COLO668 (cell line): Measurements from ENCODE around the gene GRAMD1A.
"Not testable (repeated sequence)": the region's sequence is repeated elsewhere in the genome, so short reads cannot be mapped to it uniquely, and the experiment has no call there.

Experiments used
- DNase-seq: peaks from one replicate; lab custom pipeline; 2025; ENCODE audit not compliant: unreplicated experiment; lab: John Stamatoyannopoulos, UW

Gene GRAMD1A

DNA sequence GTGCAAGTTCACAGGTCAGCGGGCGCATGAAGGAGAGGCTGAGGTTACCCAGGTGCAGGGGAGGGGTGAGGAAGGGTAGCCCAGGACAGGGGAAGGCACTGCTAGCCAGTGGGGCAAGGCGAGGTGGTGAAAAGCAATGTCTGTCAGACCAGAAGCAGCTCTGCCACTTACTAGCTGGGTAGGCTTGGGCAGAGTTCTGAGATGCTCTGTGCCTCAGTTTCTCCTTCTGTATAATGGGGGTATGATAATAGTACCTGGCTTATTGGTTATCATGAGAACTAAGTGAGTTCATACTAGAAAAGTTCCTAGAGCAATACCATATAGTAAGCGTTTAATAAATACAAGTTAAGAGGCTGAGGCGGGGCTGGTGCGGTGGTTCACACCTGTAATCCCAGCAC lies 15.8 kb downstream of the GRAMD1A start:
- no peak for DNase-seq

DNA sequence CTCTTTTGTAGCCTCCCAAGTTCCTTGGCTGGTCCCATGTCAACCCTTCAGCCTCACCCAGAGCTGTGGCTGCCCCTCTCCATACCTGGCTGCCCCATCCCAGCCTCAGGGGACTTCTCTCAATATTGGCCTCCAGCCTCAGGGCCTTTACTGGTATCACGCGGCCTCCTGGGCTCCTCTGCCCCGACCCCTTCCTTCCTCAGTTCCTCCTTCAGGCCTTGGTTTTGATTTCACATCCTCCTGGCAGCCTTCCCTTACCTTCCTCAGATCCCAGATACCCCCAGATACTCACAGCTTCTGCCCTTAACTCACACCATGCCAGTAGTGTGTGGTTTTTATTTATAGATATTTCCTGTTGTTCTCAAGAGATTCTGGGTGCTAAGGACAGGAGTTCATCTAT lies 17.4 kb downstream of the GRAMD1A start:
- no peak for DNase-seq

DNA sequence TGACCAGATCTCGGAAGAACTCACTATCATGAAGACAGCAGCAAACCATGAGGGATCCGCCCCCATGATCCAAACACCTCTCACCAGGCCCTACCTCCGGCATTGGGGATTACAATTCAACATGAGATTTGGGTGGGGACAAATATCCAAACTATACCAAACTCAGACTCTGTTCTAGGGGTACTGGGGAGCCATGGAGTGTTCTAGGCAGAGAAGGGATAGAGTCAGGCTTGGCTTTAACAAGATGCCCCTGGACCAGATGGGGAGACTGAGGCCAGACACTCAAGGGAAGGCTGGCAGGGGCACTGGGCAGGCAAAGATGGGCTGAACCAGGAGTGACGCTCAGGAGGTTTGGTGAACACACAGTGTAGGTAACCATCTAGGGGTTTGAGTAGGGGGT lies 18.3 kb downstream of the GRAMD1A start:
- DNase-seq: no peak

DNA sequence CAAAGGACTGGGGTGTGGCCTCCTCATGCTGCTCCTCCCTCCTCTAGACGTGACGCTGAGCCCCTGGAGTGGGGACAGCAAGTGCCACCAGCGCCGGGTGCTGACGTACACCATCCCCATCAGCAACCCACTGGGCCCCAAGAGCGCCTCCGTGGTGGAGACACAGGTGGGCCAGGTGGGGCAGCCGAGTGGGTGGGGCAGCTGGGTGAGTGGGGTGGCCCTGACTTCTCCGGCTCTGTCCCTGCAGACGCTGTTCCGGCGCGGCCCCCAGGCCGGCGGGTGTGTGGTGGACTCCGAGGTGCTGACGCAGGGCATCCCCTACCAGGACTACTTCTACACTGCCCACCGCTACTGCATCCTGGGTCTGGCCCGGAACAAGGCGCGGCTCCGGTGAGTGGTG lies 19.0 kb downstream of the GRAMD1A start:
- DNase-seq: no peak

DNA sequence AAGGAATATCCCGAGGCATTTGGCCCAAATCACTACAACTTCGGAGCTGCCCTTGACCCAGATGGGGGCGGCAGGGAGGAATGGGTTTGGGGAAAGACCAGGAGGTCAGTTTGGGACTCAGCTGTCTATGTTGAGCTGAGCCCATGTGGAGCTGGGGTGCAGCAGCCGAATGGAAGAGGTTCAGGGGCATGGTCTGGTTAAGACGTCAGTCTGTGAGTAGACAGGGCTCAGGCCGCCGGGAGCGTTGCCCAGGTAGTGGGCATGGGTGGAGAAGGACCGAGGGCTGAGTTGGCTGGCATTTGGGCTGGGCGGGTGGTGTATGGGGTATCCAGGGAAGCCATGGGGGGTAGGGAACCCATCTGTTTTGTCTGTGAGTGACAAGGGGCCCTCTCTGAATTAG lies 20.9 kb downstream of the GRAMD1A start:
- DNase-seq: no peak

DNA sequence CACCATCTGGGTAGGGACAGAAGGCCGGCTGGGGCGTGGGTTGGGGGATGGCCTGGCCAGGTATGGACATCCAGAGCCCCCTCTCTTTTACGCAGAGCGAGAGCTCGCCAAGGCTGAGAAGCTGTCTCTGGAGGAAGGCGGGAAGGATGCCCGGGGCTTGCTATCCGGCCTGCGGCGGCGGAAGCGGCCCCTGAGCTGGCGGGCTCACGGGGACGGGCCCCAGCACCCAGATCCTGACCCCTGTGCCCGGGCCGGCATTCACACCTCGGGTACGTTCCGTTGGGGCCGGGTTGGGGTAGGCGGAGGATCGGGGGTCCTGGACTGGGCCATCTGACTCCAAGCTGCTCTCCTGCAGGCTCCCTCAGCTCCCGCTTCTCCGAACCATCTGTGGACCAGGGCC lies 21.5 kb downstream of the GRAMD1A start:
- no peak for DNase-seq

DNA sequence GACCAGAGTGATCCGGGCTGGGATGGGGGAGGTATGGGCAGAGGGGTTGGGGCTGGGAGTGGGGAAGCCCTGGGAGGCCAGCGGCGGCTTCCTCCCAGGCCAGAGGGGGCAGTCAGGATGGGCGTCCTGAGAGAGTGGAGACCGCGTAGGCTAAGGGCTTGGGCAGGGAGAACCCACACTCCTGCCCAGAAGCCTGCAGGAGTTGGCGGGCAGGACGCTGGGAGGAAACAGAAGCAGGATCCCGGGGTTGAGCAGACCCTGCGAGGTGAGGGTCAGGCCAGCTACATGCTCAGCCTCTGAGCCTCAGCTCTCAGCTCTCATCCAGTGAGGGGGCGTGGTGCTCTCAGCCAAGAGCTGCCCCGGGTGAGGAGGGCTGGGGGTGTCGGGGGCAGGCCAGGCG lies 22.3 kb downstream of the GRAMD1A start:
- DNase-seq: no peak

DNA sequence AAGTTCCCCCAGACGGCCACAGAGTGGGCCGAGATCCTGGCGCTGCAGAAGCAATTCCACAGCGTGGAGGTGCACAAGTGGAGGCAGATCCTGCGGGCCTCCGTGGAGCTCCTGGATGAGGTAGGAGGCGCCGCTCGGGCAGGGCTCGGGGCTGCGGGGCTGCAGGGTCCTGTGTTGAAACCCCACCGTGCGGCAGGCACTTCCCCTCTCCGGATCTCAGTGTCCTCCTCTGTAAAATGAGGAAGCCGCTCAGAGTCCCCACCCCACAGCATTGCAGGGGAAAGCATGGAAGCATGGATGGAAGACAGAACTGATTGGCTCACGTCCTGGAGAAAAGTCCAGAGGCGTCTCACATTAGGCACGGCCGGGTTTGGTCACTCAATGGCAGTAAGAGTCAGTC lies 23.3 kb downstream of the GRAMD1A start:
- no peak for DNase-seq

DNA sequence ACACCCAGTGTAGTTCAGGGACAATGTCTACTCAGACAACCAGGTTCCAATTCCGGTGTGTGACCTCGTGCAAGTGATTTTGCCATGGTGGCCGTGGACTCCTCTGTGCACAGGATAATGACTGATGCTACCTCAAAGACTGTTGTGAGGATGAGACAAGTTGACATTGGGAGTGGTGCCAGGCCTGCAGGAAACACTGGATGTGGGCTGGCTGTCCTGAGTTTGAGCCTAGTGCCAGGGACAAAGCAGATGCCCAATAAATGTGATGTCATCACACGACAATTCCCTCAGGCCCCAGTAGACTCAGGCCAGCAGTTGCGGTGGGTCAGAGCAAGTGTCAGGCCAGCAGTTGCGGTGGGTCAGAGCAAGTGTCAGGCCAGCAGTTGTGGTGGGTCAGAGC lies 24.0 kb downstream of the GRAMD1A start:
- no peak for DNase-seq

DNA sequence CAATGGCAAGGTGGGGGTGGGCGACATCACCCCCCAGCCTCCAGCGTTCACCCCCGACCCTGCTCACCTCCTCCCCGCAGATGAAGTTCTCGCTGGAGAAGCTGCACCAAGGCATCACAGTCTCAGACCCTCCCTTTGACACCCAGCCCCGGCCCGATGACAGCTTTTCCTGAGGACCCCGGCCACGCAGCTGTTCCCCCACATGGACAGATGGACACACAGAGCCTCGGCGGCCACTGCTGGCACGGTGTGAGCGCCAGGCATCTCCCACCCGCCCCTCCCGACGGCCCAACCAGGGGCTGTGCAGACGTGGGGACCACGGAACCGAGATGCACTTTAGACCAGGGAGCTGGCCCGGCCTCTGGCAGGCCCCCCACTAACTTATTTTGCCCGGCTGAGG lies 25.8 kb downstream of the GRAMD1A start:
- DNase-seq: no peak

DNA sequence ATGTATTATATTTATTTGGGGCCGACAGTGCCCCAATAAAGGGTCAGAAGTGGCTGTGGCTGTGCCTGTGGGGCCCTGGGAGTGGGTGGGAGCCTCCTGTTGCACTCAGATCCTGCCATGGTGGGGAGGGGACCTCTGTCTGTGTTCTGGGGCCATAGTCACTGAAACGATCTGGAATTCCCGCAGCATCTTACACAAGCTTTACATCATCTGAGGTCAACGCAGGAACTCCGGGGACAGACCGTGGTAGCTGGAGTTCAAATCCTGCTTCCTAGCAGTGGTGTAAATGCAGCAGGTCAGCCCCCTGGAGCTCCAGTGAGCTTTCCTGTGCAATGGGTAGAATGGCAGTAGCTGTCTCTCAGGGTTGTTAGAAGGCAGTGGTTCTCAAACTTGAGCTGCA lies 26.3 kb downstream of the GRAMD1A start:
- no peak for DNase-seq

DNA sequence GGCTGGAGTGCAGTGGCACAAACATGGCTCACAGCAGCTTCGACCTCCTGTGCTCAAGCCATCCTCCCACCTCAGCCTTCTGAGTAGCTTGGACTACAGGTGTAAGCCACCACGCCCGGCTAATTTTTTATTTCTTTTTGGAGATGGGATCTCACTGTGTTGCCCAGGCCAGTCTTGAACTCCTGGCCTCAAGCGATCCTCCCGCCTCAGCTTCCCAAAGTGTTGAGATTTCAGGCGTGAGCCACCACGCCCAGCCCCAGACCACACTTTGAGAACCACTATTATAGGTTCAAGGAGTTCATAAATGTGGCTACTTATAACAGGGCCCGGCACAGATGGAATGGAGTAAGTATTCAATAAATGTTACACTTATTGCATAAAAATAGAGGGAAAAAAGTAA lies 26.9 kb downstream of the GRAMD1A start:
- DNase-seq: no peak

DNA sequence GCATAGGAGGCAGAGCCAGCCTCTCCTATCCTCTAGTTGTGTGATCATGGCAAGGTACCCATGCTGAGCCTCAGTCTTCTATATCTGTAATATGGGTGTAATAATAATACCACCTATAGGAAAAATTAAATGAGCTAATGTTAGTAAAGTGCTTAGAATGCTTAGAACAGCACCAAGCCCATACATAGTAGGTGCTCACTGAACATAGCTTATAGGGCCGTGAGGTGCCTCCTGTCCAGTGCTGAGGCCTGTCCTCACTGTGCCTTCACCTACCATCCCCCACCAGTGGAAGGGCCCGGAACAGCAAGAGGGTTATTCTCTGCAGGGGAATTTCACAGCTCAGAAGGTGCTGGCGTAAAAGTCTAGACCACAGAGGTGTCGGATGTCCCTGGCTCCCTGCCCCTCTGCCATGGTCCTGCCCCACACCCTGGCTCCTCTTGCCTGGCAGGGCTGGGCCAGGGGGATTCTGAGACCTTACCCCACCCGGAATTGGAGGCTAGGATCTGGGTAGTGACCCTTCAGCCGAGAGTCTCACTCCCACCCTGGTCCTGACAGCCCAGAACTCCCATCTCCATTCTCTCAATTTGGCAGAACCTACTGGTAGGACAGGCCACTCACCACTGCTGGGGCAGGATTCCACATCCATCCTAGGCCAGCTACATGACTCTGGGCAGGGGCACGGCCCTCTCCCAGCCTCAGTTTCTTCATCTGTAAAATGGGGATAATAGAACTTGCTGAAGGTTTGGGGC lies 27.9 kb downstream of the GRAMD1A start:
- DNase-seq: no peak

DNA sequence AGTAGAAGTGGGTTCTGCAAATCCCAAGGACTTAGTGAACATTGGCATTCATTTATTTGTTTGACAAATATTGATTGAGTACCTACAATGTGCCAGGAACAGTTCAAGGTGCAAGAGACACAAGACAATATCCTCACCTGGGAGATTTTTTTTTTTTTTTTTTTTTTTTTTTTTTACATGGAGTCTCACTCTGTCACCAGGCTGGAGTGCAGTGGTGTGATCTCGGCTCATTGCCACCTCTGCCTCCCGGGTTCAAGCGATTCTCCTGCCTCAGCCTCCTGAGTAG lies 28.4 kb downstream of the GRAMD1A start:
- DNase-seq: not testable (repeated sequence)

DNA sequence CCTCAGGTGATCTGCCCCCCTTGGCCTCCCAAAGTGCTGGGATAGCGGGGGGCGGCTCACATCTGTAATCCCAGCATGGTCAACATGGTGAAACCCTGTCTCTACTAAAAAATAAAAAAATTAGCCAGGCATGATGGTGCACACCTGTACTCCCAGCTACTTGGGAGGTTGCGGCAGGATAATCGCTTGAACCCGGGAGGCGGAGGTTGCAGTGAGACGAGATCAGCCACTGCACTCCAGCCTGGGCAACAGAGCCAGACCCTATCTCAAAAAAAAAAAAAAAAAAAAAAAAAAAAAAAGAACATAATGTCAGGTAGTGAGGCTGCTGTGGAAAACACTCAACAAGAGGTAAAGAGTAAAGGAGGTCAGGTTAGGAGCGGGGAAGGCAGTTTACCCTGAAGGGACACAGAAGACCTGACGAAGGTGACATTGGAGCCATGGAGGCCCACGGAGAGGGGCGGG lies 29.2 kb downstream of the GRAMD1A start:
- DNase-seq: not testable (repeated sequence)

DNA sequence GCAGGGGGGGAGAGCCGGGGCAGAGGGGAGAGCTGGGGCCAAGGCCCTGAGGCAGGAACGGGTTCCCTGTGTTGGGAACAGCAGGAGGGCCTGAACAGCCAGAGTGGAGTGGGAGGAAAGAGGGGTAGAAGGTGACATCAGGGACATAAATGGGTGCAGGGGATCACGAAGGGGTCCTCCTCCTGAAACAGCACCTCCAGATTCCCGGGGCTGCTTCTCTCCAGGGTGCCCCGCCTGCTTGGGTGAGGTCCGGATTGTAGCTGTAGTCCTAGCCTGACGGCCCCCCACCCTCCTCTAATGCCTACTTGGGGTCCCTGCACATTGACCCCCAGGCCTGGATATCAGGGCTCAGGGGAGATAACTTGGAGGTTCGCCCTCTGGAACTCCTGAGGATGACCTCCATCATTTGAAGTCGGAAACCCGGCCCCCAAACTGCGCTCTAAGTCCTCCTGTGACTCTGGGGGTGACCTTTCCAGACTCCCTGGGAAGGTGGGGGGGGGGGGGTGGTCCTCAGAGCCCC lies 29.7 kb downstream of the GRAMD1A start:
- no peak for DNase-seq

DNA sequence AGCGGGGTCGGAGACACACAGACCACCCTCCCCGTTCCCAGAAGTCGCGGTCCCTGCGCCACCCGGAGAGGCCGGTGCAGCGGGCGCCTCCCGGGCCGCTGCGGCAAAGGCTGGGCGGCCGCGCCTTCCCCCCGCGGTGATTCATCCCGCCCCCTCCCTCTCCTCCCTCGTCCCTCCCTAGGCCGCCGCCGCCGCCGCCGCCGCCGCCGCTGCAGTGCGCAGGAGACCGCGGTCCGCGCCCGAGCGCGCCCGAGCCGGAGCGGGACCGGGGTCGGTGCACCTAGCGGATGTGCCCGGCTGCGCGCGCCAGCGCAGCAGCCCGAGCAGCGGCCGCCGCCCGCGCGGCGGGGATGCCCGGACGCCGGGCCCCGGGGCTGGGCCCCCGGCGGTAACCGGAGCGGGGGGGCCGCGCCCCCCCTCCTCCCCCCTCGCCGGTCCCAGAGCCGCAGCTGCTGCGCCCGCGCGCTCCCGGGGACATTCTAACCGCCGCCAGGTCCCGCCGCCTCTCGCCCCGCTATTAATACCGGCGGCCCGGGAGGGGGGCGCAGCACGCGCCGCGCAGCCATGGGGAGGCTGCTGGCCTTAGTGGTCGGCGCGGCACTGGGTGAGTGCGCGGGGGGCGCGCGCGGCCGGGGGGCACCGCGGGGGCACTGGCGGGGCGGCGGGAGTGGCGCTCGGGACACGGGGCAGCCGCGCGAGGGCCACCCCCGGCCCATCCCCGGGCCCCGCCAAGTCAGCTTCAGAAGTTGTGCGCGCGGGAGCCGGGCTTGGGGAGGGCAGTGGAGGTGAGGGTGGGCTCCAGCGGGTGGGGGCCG lies 30.3 kb downstream of the GRAMD1A start, which contains the start of gene SCN1B:
TSS of gene SCN1B (plus strand) at position 214 of the 815 bp plus-strand sequence. CDS start at position 565, 351 bp downstream.
- DNase-seq: peak; percentile 79

DNA sequence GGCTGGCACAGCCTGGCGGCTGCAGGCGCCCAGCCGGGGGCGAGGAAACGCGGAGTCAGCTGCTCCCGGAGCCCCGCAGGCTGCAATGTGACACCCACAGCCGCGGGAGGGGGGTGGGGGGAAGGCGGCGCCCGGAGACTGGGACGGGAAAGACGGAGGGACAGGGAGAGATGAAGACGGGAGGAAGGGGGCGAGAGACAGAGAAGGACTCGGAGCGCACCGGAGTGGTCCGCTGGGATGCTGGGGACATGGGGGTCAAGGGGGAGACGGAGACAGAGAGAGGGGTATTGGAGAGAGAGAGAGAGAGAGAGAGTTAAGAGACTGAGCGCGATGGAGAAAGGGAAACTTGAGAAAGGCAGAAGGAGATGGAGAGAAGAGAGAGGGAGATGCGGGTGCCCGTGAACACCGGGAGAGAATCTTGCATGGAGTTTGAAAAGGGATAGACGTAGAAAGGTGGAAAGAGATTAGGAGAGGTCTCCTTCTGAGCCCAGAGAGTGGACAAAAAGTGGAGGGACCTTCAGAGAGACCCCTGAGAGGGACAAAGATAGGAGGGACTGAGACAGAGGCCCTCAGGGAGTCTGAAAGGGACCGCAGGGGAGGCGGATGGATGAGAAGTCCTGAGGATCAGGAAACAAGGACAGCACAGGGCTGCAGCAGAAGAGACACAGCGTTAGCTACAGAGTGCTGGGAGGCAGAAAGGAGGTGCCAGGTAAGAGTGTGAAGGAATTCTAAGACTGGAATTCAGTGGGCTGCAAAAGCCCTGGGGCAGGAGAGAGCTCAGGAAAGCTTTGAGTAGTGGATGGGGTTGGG lies 31.2 kb downstream of the GRAMD1A start:
- peak; percentile 46 for DNase-seq

DNA sequence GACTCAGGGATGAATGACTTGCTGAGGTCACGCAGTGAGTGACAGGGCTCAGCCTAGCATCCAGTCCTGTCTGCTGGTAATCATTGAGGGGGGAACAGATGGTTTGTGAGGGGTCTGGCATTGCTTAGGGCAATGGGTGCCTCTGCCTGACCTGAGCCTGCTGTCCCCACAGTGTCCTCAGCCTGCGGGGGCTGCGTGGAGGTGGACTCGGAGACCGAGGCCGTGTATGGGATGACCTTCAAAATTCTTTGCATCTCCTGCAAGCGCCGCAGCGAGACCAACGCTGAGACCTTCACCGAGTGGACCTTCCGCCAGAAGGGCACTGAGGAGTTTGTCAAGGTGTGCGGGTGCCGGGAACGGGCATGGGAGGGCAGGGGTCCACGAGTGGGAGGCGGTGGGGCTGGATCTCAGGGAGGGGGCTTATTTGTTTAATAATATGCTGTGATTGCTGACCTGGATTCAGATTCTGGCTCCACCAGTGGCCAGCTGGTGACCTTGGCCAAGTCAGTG lies 32.3 kb downstream of the GRAMD1A start:
- no peak for DNase-seq

DNA sequence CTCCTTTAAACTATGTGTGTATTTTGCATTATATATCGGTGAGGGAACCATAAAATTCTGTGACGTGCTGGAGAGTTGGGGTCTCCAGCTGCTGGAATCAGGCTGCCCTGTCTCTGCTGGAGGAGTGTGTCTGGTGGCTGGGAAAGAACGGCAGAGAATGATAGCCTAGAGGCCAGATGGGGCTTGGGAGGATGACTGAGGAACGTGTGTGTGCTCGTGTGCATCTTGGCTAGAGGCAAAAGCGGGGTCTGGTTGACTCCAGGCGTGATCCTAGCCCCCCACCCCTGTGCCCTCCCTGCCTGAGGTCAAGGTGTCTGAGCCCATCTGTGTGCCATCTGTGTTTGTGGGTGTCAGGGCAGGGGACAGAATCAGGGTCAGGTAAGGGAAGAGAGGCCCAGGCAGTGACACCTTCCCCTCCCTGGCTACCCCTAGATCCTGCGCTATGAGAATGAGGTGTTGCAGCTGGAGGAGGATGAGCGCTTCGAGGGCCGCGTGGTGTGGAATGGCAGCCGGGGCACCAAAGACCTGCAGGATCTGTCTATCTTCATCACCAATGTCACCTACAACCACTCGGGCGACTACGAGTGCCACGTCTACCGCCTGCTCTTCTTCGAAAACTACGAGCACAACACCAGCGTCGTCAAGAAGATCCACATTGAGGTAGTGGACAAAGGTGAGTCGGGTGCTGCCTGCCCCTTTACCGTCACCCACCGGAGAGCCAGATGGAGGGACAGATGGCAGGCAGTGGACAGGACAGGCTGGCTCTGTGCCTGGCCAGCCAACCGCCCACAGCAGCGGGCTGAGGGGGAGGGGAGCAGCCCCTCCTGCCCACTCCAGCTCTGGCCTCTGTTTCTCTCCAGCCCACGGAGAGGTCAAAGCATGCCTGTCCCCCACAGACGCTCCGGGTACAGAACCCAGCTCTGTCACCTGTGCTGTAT lies 33.2 kb downstream of the GRAMD1A start:
- DNase-seq: no peak
